ENCODE data around the gene PIBF1. TPM values are rescaled to one million over a fixed set of nuclear protein-coding genes. Genes with fewer than 3 reads are reported as not detected.
"Not testable (repeated sequence)": the region's sequence is repeated elsewhere in the genome, so short reads cannot be mapped to it uniquely, and the experiment has no call there.

Gene PIBF1
- total RNA-seq, 2 experiments from 2014 or later = 19.1 to 21.8 TPM

- CTCF ChIA-PET = no interaction called here
These were observed 243.5 kb downstream of the PIBF1 start for GRCh38 chr13:73025217-73026012.

GRCh38 chr13:73034901-73035300, 253.0 kb downstream of the PIBF1 start:
- no peak for DNase-seq
- ChIA-PET POLR2A (interaction anchor here (0.6 kb wide), 1 partner anchor 27 kb away, joined by 3 read pairs; no protein-coding TSS in a partner anchor), CTCF (no interaction called here)
- no peak overlapping the region for H3K4me3 Mint-ChIP-seq
- H3K36me3 Mint-ChIP-seq (ENCODE audit: low read depth) = no peaks in the 10 kb centered on the region
- no peaks in the 10 kb centered on the region for H3K27me3 Mint-ChIP-seq
- H3K4me1 Mint-ChIP-seq = no peaks in the 10 kb centered on the region
- no peak overlapping the region for H3K27ac Mint-ChIP-seq
- H3K9me3 Mint-ChIP-seq = no peaks in the 10 kb centered on the region

More at GRCh38 chr13:73025217-73026012, 243.5 kb downstream of the PIBF1 start:
- Mint-ChIP-seq H3K4me1 (peaks cover 5% of the 10 kb centered on the region), H3K27me3 (no peaks in the 10 kb centered on the region), H3K9me3 (no peaks in the 10 kb centered on the region), H3K27ac (no peak overlapping the region), H3K36me3 (ENCODE audit: low read depth) (peaks cover 5% of the 10 kb centered on the region), H3K4me3 (no peak overlapping the region)
- DNase-seq = no peak
- POLR2A ChIA-PET = no interaction called here

GRCh38 chr13:73035660-73036059, 253.7 kb downstream of the PIBF1 start:
- H3K27me3 Mint-ChIP-seq = no peaks in the 10 kb centered on the region
- POLR2A ChIA-PET = no interaction called here
- no peak overlapping the region for H3K27ac Mint-ChIP-seq
- no peaks in the 10 kb centered on the region for H3K36me3 Mint-ChIP-seq (ENCODE audit: low read depth)
- CTCF ChIA-PET = no interaction called here
- H3K4me1 Mint-ChIP-seq = no peaks in the 10 kb centered on the region
- DNase-seq = no peak
- no peak overlapping the region for H3K4me3 Mint-ChIP-seq
- H3K9me3 Mint-ChIP-seq = no peaks in the 10 kb centered on the region

- no peak overlapping the region for H3K4me3 Mint-ChIP-seq
- POLR2A ChIA-PET = no interaction called here
- H3K9me3 Mint-ChIP-seq = no peaks in the 10 kb centered on the region
- H3K36me3 Mint-ChIP-seq (ENCODE audit: low read depth) = no peaks in the 10 kb centered on the region
- H3K4me1 Mint-ChIP-seq = no peaks in the 10 kb centered on the region
- H3K27me3 Mint-ChIP-seq = no peaks in the 10 kb centered on the region
- no peak for DNase-seq
- CTCF ChIA-PET = no interaction called here
- no peak overlapping the region for H3K27ac Mint-ChIP-seq
These were observed 254.6 kb downstream of the PIBF1 start for GRCh38 chr13:73036566-73036965.

GRCh38 chr13:73038064-73038463, 256.1 kb downstream of the PIBF1 start:
- H3K4me3 Mint-ChIP-seq = no peak overlapping the region
- DNase-seq = no peak
- H3K9me3 Mint-ChIP-seq = no peaks in the 10 kb centered on the region
- H3K27ac Mint-ChIP-seq = no peak overlapping the region
- no peaks in the 10 kb centered on the region for H3K4me1 Mint-ChIP-seq
- H3K27me3 Mint-ChIP-seq = no peaks in the 10 kb centered on the region
- H3K36me3 Mint-ChIP-seq (ENCODE audit: low read depth) = no peaks in the 10 kb centered on the region
- CTCF ChIA-PET = no interaction called here
- POLR2A ChIA-PET = no interaction called here

- ChIA-PET POLR2A (no interaction called here), CTCF (no interaction called here)
- no peak overlapping the region for H3K4me3 Mint-ChIP-seq
- H3K4me1 Mint-ChIP-seq = no peaks in the 10 kb centered on the region
- no peaks in the 10 kb centered on the region for H3K36me3 Mint-ChIP-seq (ENCODE audit: low read depth)
- no peaks in the 10 kb centered on the region for H3K27me3 Mint-ChIP-seq
- DNase-seq = no peak
- H3K9me3 Mint-ChIP-seq = no peaks in the 10 kb centered on the region
- no peak overlapping the region for H3K27ac Mint-ChIP-seq
These were observed 257.5 kb downstream of the PIBF1 start for GRCh38 chr13:73039201-73040108.

GRCh38 chr13:73040484-73040883, 258.6 kb downstream of the PIBF1 start:
- ChIA-PET CTCF (no interaction called here), POLR2A (no interaction called here)
- no peaks in the 10 kb centered on the region for H3K9me3 Mint-ChIP-seq
- H3K36me3 Mint-ChIP-seq (ENCODE audit: low read depth) = no peaks in the 10 kb centered on the region
- no peaks in the 10 kb centered on the region for H3K4me1 Mint-ChIP-seq
- H3K27ac Mint-ChIP-seq = no peak overlapping the region
- no peak overlapping the region for H3K4me3 Mint-ChIP-seq
- no peaks in the 10 kb centered on the region for H3K27me3 Mint-ChIP-seq
- no peak for DNase-seq

- no peaks in the 10 kb centered on the region for H3K27me3 Mint-ChIP-seq
These were observed 259.1 kb downstream of the PIBF1 start for GRCh38 chr13:73040968-73041596.

GRCh38 chr13:73045031-73045430, 263.1 kb downstream of the PIBF1 start:
- no peaks in the 10 kb centered on the region for H3K36me3 Mint-ChIP-seq (ENCODE audit: low read depth)

More at GRCh38 chr13:73040968-73041596, 259.1 kb downstream of the PIBF1 start:
- CTCF ChIA-PET = no interaction called here
- Mint-ChIP-seq H3K4me1 (no peaks in the 10 kb centered on the region), H3K4me3 (no peak overlapping the region), H3K9me3 (no peaks in the 10 kb centered on the region), H3K36me3 (ENCODE audit: low read depth) (no peaks in the 10 kb centered on the region), H3K27ac (no peak overlapping the region)
- POLR2A ChIA-PET = no interaction called here
- DNase-seq = no peak

GRCh38 chr13:73048615-73049014, 266.7 kb downstream of the PIBF1 start:
- H3K27me3 Mint-ChIP-seq; H3K9me3 Mint-ChIP-seq; POLR2A ChIA-PET; CTCF ChIA-PET; DNase-seq; H3K36me3 Mint-ChIP-seq (ENCODE audit: low read depth); H3K4me3 Mint-ChIP-seq; H3K4me1 Mint-ChIP-seq; H3K27ac Mint-ChIP-seq: not testable (repeated sequence)

More at GRCh38 chr13:73045031-73045430, 263.1 kb downstream of the PIBF1 start:
- Mint-ChIP-seq H3K27ac (no peak overlapping the region), H3K4me1 (no peaks in the 10 kb centered on the region), H3K9me3 (no peaks in the 10 kb centered on the region), H3K27me3 (no peaks in the 10 kb centered on the region), H3K4me3 (no peak overlapping the region)
- CTCF ChIA-PET = no interaction called here
- POLR2A ChIA-PET = no interaction called here
- DNase-seq = no peak

- POLR2A ChIA-PET = no interaction called here
These were observed 272.8 kb downstream of the PIBF1 start for GRCh38 chr13:73054712-73055111.

GRCh38 chr13:73055813-73056564, 274.1 kb downstream of the PIBF1 start:
- no peak overlapping the region for H3K27ac Mint-ChIP-seq
- peaks cover 44% of the 10 kb centered on the region for H3K27me3 Mint-ChIP-seq
- ChIA-PET CTCF (no interaction called here), POLR2A (no interaction called here)
- H3K9me3 Mint-ChIP-seq = no peaks in the 10 kb centered on the region
- DNase-seq = no peak
- H3K36me3 Mint-ChIP-seq (ENCODE audit: low read depth) = no peaks in the 10 kb centered on the region
- no peak overlapping the region for H3K4me3 Mint-ChIP-seq
- H3K4me1 Mint-ChIP-seq = peaks cover 21% of the 10 kb centered on the region

More at GRCh38 chr13:73054712-73055111, 272.8 kb downstream of the PIBF1 start:
- Mint-ChIP-seq H3K27me3 (peaks cover 32% of the 10 kb centered on the region), H3K36me3 (ENCODE audit: low read depth) (no peaks in the 10 kb centered on the region), H3K27ac (no peak overlapping the region), H3K4me3 (no peak overlapping the region), H3K4me1 (peaks cover 10% of the 10 kb centered on the region), H3K9me3 (no peaks in the 10 kb centered on the region)
- CTCF ChIA-PET = no interaction called here
- no peak for DNase-seq

- H3K9me3 Mint-ChIP-seq = no peaks in the 10 kb centered on the region
- DNase-seq = no peak
- H3K4me3 Mint-ChIP-seq = no peak overlapping the region
- peaks cover 21% of the 10 kb centered on the region for H3K4me1 Mint-ChIP-seq
- H3K27me3 Mint-ChIP-seq = peaks cover 44% of the 10 kb centered on the region
- ChIA-PET CTCF (interaction anchor here (0.7 kb wide), 1 partner anchor 19 kb away, joined by 3 read pairs; no protein-coding TSS in a partner anchor), POLR2A (no interaction called here)
- H3K36me3 Mint-ChIP-seq (ENCODE audit: low read depth) = no peaks in the 10 kb centered on the region
- no peak overlapping the region for H3K27ac Mint-ChIP-seq
These were observed 274.6 kb downstream of the PIBF1 start for GRCh38 chr13:73056565-73056962.
